Activated naive CD4-positive, alpha-beta T cell treated with anti-CD3 and anti-CD28 coated beads, Interleukin-2, amount 50 U/mL, for 24 hours (primary cell): ENCODE data around the gene GARRE1.
"Not testable (repeated sequence)": the region's sequence is repeated elsewhere in the genome, so short reads cannot be mapped to it uniquely, and the experiment has no call there.

Experiments used
- H3K27ac Mint-ChIP-seq: one replicate; pipeline ENCODE4 v1.8.0; 2021; ENCODE audit warnings: mild to moderate bottlenecking, mixed read lengths
- H3K27me3 Mint-ChIP-seq: one replicate; pipeline ENCODE4 v1.8.0; 2021; ENCODE audit warnings: mixed read lengths
- H3K36me3 Mint-ChIP-seq: one replicate; pipeline ENCODE4 v1.8.0; 2021; ENCODE audit warnings: mixed read lengths
- H3K4me1 Mint-ChIP-seq: one replicate; pipeline ENCODE4 v1.8.0; 2021; ENCODE audit warnings: mixed read lengths
- H3K4me3 Mint-ChIP-seq: one replicate; pipeline ENCODE4 v1.8.0; 2021; ENCODE audit warnings: mild to moderate bottlenecking, mixed read lengths
- H3K9me3 Mint-ChIP-seq: one replicate; pipeline ENCODE4 v1.8.0; 2021; ENCODE audit warnings: mixed read lengths

Gene GARRE1

DNA sequence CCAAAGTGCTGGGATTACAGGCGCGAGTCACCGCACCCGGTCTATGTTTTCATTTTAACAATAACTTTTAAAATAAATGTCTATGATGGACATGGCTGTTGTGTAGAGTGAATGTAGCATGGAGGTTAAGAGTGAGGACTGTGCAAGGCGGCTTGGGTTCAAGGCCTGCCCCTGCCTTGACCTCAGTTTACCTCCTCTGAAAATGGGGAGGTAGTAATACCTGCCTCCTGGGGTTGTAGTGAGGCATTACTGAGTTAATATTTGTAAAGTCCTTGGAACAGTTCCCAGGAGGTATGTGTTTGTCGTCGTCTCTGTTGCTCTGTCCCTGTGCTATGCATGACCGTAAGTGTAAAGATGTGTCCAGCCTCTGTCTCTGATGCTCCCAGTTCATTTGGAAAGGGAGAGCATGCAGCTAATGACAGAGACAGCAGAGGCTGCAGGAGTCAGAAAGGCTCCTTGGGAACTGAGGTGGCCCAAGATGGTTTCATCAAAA, 9.4 kb downstream of the GARRE1 start:
- Mint-ChIP-seq H3K27me3 (no peaks in the 10 kb centered on the region), H3K36me3 (peaks cover 2% of the 10 kb centered on the region), H3K4me3 (no peak overlapping the region), H3K27ac (peak overlapping the region; percentile 67), H3K4me1 (peaks cover 72% of the 10 kb centered on the region), H3K9me3 (no peaks in the 10 kb centered on the region)

- H3K4me1 Mint-ChIP-seq, result peaks cover 74% of the 10 kb centered on the region
- H3K9me3 Mint-ChIP-seq, result no peaks in the 10 kb centered on the region
- H3K36me3 Mint-ChIP-seq, result peaks cover 3% of the 10 kb centered on the region
- H3K4me3 Mint-ChIP-seq, result no peak overlapping the region
- H3K27ac Mint-ChIP-seq, result peak overlapping the region; percentile 37
- no peaks in the 10 kb centered on the region for H3K27me3 Mint-ChIP-seq
These were observed 10.9 kb downstream of the GARRE1 start for GRCh38 chr19:34265221-34265650.

DNA sequence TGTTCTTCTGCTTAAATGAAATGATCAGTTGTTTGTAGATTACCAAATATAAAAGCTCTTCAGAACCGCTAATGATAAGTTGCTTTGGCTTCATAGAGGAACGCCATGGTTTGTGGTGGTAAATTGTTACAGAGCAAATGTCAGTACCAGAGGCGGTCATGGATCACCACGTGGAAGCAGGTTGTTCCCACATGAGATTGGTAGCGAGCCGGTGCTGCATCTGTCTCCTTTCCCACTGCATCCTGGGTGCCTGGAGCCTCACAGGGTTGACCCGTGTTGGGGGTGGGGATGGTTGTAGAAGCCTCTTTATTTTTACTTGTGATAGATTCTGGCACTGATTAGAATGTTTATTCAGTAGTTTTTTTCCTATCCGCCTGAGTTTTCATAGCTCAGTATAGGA, 14.7 kb downstream of the GARRE1 start:
- Mint-ChIP-seq H3K27ac (peak overlapping the region; percentile 98), H3K4me1 (peaks cover 82% of the 10 kb centered on the region), H3K9me3 (no peaks in the 10 kb centered on the region), H3K36me3 (peaks cover 3% of the 10 kb centered on the region), H3K27me3 (no peaks in the 10 kb centered on the region), H3K4me3 (peak overlapping the region; percentile 74)

DNA sequence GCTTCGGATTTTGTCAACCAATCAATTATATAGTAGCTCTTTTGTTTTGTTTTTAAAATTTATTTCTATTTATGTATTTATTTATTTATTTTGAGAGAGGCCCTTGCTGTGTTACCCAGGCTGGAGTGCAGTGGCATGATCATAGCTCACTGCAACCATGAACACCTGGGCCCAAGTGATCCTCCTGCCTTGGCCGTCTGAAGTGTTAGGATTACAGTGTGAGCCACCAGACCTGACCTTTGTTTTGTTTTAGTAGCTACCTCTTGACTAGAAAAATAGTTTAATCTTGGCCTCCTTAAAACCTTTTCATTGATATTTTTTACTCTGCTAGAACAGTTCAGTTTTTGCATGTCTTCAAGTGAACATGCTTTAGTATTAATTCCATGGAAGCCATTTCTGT, 15.1 kb downstream of the GARRE1 start:
- Mint-ChIP-seq H3K4me3 (peak overlapping the region; percentile 87), H3K9me3 (no peaks in the 10 kb centered on the region), H3K4me1 (peaks cover 83% of the 10 kb centered on the region), H3K36me3 (peaks cover 3% of the 10 kb centered on the region), H3K27me3 (no peaks in the 10 kb centered on the region), H3K27ac (peak overlapping the region; percentile 98)

GRCh38 chr19:34269968-34270621, 15.7 kb downstream of the GARRE1 start:
- Mint-ChIP-seq H3K27ac (peak overlapping the region; percentile 96), H3K9me3 (no peaks in the 10 kb centered on the region), H3K4me3 (peak overlapping the region; percentile 87), H3K27me3 (no peaks in the 10 kb centered on the region), H3K4me1 (peaks cover 83% of the 10 kb centered on the region), H3K36me3 (peaks cover 4% of the 10 kb centered on the region)

- Mint-ChIP-seq H3K36me3 (peaks cover 3% of the 10 kb centered on the region), H3K4me1 (peaks cover 87% of the 10 kb centered on the region), H3K4me3 (no peak overlapping the region), H3K27ac (no peak overlapping the region), H3K9me3 (no peaks in the 10 kb centered on the region), H3K27me3 (no peaks in the 10 kb centered on the region)
These were observed 18.8 kb downstream of the GARRE1 start for GRCh38 chr19:34273121-34273520.

DNA sequence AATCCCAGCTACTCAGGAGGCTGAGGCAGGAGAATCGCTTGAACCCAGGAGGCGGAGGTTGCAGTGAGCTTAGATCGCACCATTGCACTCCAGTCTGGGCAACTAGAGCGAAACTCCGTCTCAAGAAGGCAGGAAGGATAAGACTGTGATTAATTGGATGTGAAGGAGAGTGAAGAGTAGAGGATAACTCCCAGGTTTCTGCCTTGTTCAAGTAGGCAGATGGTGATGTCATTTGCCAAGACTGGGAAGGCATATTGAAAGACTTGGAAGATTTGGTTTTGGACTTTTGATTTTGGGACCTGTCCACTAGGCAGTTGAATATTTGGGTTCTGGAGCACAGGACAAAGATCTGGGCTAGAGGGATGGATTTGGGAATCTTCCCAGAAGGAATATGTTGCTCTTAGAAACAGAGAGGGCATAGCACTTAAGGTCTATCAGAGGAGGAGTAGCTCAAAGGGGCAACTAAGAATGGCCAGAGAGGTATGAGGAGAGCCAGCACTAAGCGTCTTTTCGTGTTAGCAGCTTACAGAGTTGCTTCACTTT, 20.0 kb downstream of the GARRE1 start:
- Mint-ChIP-seq H3K9me3 (no peaks in the 10 kb centered on the region), H3K36me3 (peaks cover 1% of the 10 kb centered on the region), H3K27me3 (no peaks in the 10 kb centered on the region), H3K27ac (peak overlapping the region; percentile 71), H3K4me3 (peak overlapping the region; percentile 40), H3K4me1 (peaks cover 87% of the 10 kb centered on the region)

- H3K36me3 Mint-ChIP-seq, result peaks cover 1% of the 10 kb centered on the region
- peak overlapping the region; percentile 71 for H3K27ac Mint-ChIP-seq
- H3K27me3 Mint-ChIP-seq, result no peaks in the 10 kb centered on the region
- H3K9me3 Mint-ChIP-seq, result no peaks in the 10 kb centered on the region
- peaks cover 84% of the 10 kb centered on the region for H3K4me1 Mint-ChIP-seq
- H3K4me3 Mint-ChIP-seq, result peak overlapping the region; percentile 40
These were observed 20.7 kb downstream of the GARRE1 start for GRCh38 chr19:34274827-34275625.

DNA sequence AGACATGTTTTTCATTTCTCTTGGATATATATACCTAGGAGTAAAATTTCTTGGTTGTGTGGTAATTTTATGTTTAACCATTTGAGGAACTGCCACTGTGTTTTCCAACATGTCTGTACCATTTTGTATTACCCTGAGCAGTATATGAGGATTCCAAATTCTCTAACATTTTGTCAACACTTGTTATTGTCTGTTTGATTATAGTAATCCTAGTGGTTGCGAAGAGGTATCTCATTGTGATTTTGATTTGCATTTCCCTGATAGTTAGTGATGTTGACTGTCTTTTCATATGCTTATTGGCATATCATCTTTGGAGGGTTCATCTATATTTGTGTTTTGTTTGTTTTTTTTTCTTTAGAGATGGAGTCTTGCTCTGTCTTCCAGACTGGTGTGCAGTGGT, 21.4 kb downstream of the GARRE1 start:
- no peaks in the 10 kb centered on the region for H3K9me3 Mint-ChIP-seq
- no peak overlapping the region for H3K4me3 Mint-ChIP-seq
- H3K27ac Mint-ChIP-seq, result no peak overlapping the region
- peaks cover 1% of the 10 kb centered on the region for H3K36me3 Mint-ChIP-seq
- H3K27me3 Mint-ChIP-seq, result no peaks in the 10 kb centered on the region
- peaks cover 80% of the 10 kb centered on the region for H3K4me1 Mint-ChIP-seq

GRCh38 chr19:34276614-34277013, 22.3 kb downstream of the GARRE1 start:
- Mint-ChIP-seq H3K9me3 (no peaks in the 10 kb centered on the region), H3K36me3 (peaks cover 1% of the 10 kb centered on the region), H3K27me3 (no peaks in the 10 kb centered on the region), H3K27ac (peak overlapping the region; percentile 86), H3K4me3 (peak overlapping the region; percentile 56), H3K4me1 (peaks cover 75% of the 10 kb centered on the region)

- Mint-ChIP-seq H3K4me1 (peaks cover 74% of the 10 kb centered on the region), H3K36me3 (peaks cover 5% of the 10 kb centered on the region), H3K4me3 (peak overlapping the region; percentile 56), H3K27ac (peak overlapping the region; percentile 86), H3K9me3 (no peaks in the 10 kb centered on the region), H3K27me3 (no peaks in the 10 kb centered on the region)
These were observed 22.9 kb downstream of the GARRE1 start for GRCh38 chr19:34277244-34277643.

- no peaks in the 10 kb centered on the region for H3K27me3 Mint-ChIP-seq
- H3K4me3 Mint-ChIP-seq, result peak overlapping the region; percentile 4
- H3K27ac Mint-ChIP-seq, result peak overlapping the region; percentile 77
- H3K4me1 Mint-ChIP-seq, result peaks cover 75% of the 10 kb centered on the region
- H3K36me3 Mint-ChIP-seq, result peaks cover 5% of the 10 kb centered on the region
- H3K9me3 Mint-ChIP-seq, result no peaks in the 10 kb centered on the region
These were observed 24.4 kb downstream of the GARRE1 start for GRCh38 chr19:34278783-34279182.

DNA sequence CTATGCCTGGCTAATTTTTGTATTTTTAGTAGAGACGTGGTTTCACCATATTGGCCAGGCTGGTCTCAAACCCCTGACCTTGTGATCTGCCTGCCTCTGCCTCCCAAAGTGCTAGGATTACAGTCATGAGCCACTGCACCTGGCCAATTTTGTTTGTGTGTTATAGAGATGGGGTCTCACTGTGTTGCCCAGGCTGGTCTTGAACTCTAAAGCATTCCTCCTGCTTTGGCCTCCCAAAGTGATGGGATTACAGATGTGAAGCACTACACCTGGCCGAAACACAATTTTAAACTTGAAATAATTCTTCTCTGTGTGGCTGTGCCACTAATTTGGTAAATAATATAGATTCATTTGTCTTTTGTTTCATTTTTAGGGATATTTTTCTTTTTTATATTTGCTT, 27.1 kb downstream of the GARRE1 start:
- not testable (repeated sequence) for H3K27ac Mint-ChIP-seq, H3K27me3 Mint-ChIP-seq, H3K36me3 Mint-ChIP-seq, H3K9me3 Mint-ChIP-seq, H3K4me3 Mint-ChIP-seq
- peaks cover 52% of the 10 kb centered on the region for H3K4me1 Mint-ChIP-seq

GRCh38 chr19:34282611-34283519, 28.5 kb downstream of the GARRE1 start:
- no peak overlapping the region for H3K27ac Mint-ChIP-seq
- no peaks in the 10 kb centered on the region for H3K9me3 Mint-ChIP-seq
- H3K4me1 Mint-ChIP-seq, result peaks cover 42% of the 10 kb centered on the region

GRCh38 chr19:34284505-34284904, 30.2 kb downstream of the GARRE1 start:
- H3K27me3 Mint-ChIP-seq, result no peaks in the 10 kb centered on the region
- H3K9me3 Mint-ChIP-seq, result no peaks in the 10 kb centered on the region
- peaks cover 36% of the 10 kb centered on the region for H3K4me1 Mint-ChIP-seq
- no peak overlapping the region for H3K4me3 Mint-ChIP-seq
- H3K27ac Mint-ChIP-seq, result no peak overlapping the region
- peaks cover 5% of the 10 kb centered on the region for H3K36me3 Mint-ChIP-seq

More at GRCh38 chr19:34282611-34283519, 28.5 kb downstream of the GARRE1 start:
- Mint-ChIP-seq H3K36me3 (peaks cover 5% of the 10 kb centered on the region), H3K27me3 (no peaks in the 10 kb centered on the region), H3K4me3 (no peak overlapping the region)
